Measurements from ENCODE around the gene SLC12A2.

The SLC12A2 gene

GRCh38 chr5:128172102-128172501, 88.5 kb downstream of the SLC12A2 start:
- Histone ChIP-seq H3K9me3 (ENCODE audit: control insufficient read depth in 1 of 2, low read length in 2 of 2) (no peaks in the 10 kb centered on the region), H3K27ac (ENCODE audit: low read length) (no peak overlapping the region), H3K4me3 (ENCODE audit: low read depth in 1 of 2, low read length in 2 of 2) (no peak overlapping the region), H3K36me3 (ENCODE audit: control insufficient read depth in 1 of 2, insufficient read depth in 2 of 2, low read length in 2 of 2) (peaks cover 4 to 6% of the 10 kb centered on the region in 2 donors), H3K27me3 (ENCODE audit: low read depth, low read length) (no peaks in the 10 kb centered on the region), H3K4me1 (ENCODE audit: control insufficient read depth in 1 of 2, insufficient read depth in 2 of 2, low read length in 2 of 2) (no peaks in the 10 kb centered on the region)

GRCh38 chr5:128174951-128175350, 91.4 kb downstream of the SLC12A2 start:
- Histone ChIP-seq H3K27ac (ENCODE audit: low read length) (no peak overlapping the region), H3K4me3 (ENCODE audit: low read depth in 1 of 2, low read length in 2 of 2) (no peak overlapping the region), H3K9me3 (ENCODE audit: control insufficient read depth in 1 of 2, low read length in 2 of 2) (no peaks in the 10 kb centered on the region), H3K27me3 (ENCODE audit: low read depth, low read length) (no peaks in the 10 kb centered on the region), H3K4me1 (ENCODE audit: control insufficient read depth in 1 of 2, insufficient read depth in 2 of 2, low read length in 2 of 2) (no peaks in the 10 kb centered on the region), H3K36me3 (ENCODE audit: control insufficient read depth in 1 of 2, insufficient read depth in 2 of 2, low read length in 2 of 2) (peaks cover 14 to 17% of the 10 kb centered on the region in 2 donors)

- Histone ChIP-seq H3K4me1 (ENCODE audit: control insufficient read depth in 1 of 2, insufficient read depth in 2 of 2, low read length in 2 of 2) (no peaks in the 10 kb centered on the region), H3K4me3 (ENCODE audit: low read depth in 1 of 2, low read length in 2 of 2) (no peak overlapping the region), H3K27ac (ENCODE audit: low read length) (no peak overlapping the region), H3K36me3 (ENCODE audit: control insufficient read depth in 1 of 2, insufficient read depth in 2 of 2, low read length in 2 of 2) (peaks cover 3 to 14% of the 10 kb centered on the region in 2 donors), H3K27me3 (ENCODE audit: low read depth, low read length) (no peaks in the 10 kb centered on the region), H3K9me3 (ENCODE audit: control insufficient read depth in 1 of 2, low read length in 2 of 2) (no peaks in the 10 kb centered on the region)
These were observed 108.8 kb downstream of the SLC12A2 start for GRCh38 chr5:128192368-128192767.

GRCh38 chr5:128193665-128194390, 110.3 kb downstream of the SLC12A2 start:
- Histone ChIP-seq H3K36me3 (ENCODE audit: control insufficient read depth in 1 of 2, insufficient read depth in 2 of 2, low read length in 2 of 2) (peaks cover 3 to 12% of the 10 kb centered on the region in 2 donors), H3K4me1 (ENCODE audit: control insufficient read depth in 1 of 2, insufficient read depth in 2 of 2, low read length in 2 of 2) (no peaks in the 10 kb centered on the region), H3K27me3 (ENCODE audit: low read depth, low read length) (no peaks in the 10 kb centered on the region), H3K27ac (ENCODE audit: low read length) (no peak overlapping the region), H3K9me3 (ENCODE audit: control insufficient read depth in 1 of 2, low read length in 2 of 2) (no peaks in the 10 kb centered on the region), H3K4me3 (ENCODE audit: low read depth in 1 of 2, low read length in 2 of 2) (no peak overlapping the region)

- Histone ChIP-seq H3K9me3 (ENCODE audit: control insufficient read depth in 1 of 2, low read length in 2 of 2) (no peaks in the 10 kb centered on the region), H3K27ac (ENCODE audit: low read length) (no peak overlapping the region), H3K36me3 (ENCODE audit: control insufficient read depth in 1 of 2, insufficient read depth in 2 of 2, low read length in 2 of 2) (no peaks in the 10 kb centered on the region), H3K27me3 (ENCODE audit: low read depth, low read length) (no peaks in the 10 kb centered on the region), H3K4me1 (ENCODE audit: control insufficient read depth in 1 of 2, insufficient read depth in 2 of 2, low read length in 2 of 2) (no peaks in the 10 kb centered on the region), H3K4me3 (ENCODE audit: low read depth in 1 of 2, low read length in 2 of 2) (no peak overlapping the region)
These were observed 111.8 kb downstream of the SLC12A2 start for GRCh38 chr5:128195316-128195715.

GRCh38 chr5:128196080-128196479, 112.5 kb downstream of the SLC12A2 start:
- H3K4me1 ChIP-seq (ENCODE audit: control insufficient read depth in 1 of 2, insufficient read depth in 2 of 2, low read length in 2 of 2) = peaks cover 0 to 2% of the 10 kb centered on the region in 2 donors
- no peaks in the 10 kb centered on the region for H3K36me3 ChIP-seq (ENCODE audit: control insufficient read depth in 1 of 2, insufficient read depth in 2 of 2, low read length in 2 of 2)
- no peak overlapping the region for H3K4me3 ChIP-seq (ENCODE audit: low read depth in 1 of 2, low read length in 2 of 2)
- H3K27me3 ChIP-seq (ENCODE audit: low read depth, low read length) = no peaks in the 10 kb centered on the region
- no peak overlapping the region for H3K27ac ChIP-seq (ENCODE audit: low read length)
- H3K9me3 ChIP-seq (ENCODE audit: control insufficient read depth in 1 of 2, low read length in 2 of 2) = no peaks in the 10 kb centered on the region

GRCh38 chr5:128196791-128197190, 113.2 kb downstream of the SLC12A2 start:
- peaks cover 0 to 8% of the 10 kb centered on the region in 2 donors for H3K4me1 ChIP-seq (ENCODE audit: control insufficient read depth in 1 of 2, insufficient read depth in 2 of 2, low read length in 2 of 2)
- H3K27ac ChIP-seq (ENCODE audit: low read length) = no peak overlapping the region
- no peaks in the 10 kb centered on the region for H3K27me3 ChIP-seq (ENCODE audit: low read depth, low read length)
- H3K4me3 ChIP-seq (ENCODE audit: low read depth in 1 of 2, low read length in 2 of 2) = no peak overlapping the region
- H3K36me3 ChIP-seq (ENCODE audit: control insufficient read depth in 1 of 2, insufficient read depth in 2 of 2, low read length in 2 of 2) = no peaks in the 10 kb centered on the region
- no peaks in the 10 kb centered on the region for H3K9me3 ChIP-seq (ENCODE audit: control insufficient read depth in 1 of 2, low read length in 2 of 2)

GRCh38 chr5:128197896-128198522, 114.4 kb downstream of the SLC12A2 start:
- H3K36me3 ChIP-seq (ENCODE audit: control insufficient read depth in 1 of 2, insufficient read depth in 2 of 2, low read length in 2 of 2) = no peaks in the 10 kb centered on the region
- H3K4me3 ChIP-seq (ENCODE audit: low read depth in 1 of 2, low read length in 2 of 2) = no peak overlapping the region
- H3K27ac ChIP-seq (ENCODE audit: low read length) = no peak overlapping the region
- H3K9me3 ChIP-seq (ENCODE audit: control insufficient read depth in 1 of 2, low read length in 2 of 2) = no peaks in the 10 kb centered on the region
- H3K27me3 ChIP-seq (ENCODE audit: low read depth, low read length) = no peaks in the 10 kb centered on the region
- H3K4me1 ChIP-seq (ENCODE audit: control insufficient read depth in 1 of 2, insufficient read depth in 2 of 2, low read length in 2 of 2) = peaks cover 0 to 8% of the 10 kb centered on the region in 2 donors

- Histone ChIP-seq H3K4me1 (ENCODE audit: control insufficient read depth in 1 of 2, insufficient read depth in 2 of 2, low read length in 2 of 2) (peaks cover 0 to 8% of the 10 kb centered on the region in 2 donors), H3K36me3 (ENCODE audit: control insufficient read depth in 1 of 2, insufficient read depth in 2 of 2, low read length in 2 of 2) (no peaks in the 10 kb centered on the region), H3K4me3 (ENCODE audit: low read depth in 1 of 2, low read length in 2 of 2) (no peak overlapping the region), H3K9me3 (ENCODE audit: control insufficient read depth in 1 of 2, low read length in 2 of 2) (no peaks in the 10 kb centered on the region), H3K27me3 (ENCODE audit: low read depth, low read length) (no peaks in the 10 kb centered on the region), H3K27ac (ENCODE audit: low read length) (no peak overlapping the region)
These were observed 115.5 kb downstream of the SLC12A2 start for GRCh38 chr5:128199104-128199503.

- Histone ChIP-seq H3K9me3 (ENCODE audit: control insufficient read depth in 1 of 2, low read length in 2 of 2) (no peaks in the 10 kb centered on the region), H3K27ac (ENCODE audit: low read length) (no peak overlapping the region), H3K36me3 (ENCODE audit: control insufficient read depth in 1 of 2, insufficient read depth in 2 of 2, low read length in 2 of 2) (no peaks in the 10 kb centered on the region), H3K4me3 (ENCODE audit: low read depth in 1 of 2, low read length in 2 of 2) (no peak overlapping the region), H3K27me3 (ENCODE audit: low read depth, low read length) (no peaks in the 10 kb centered on the region), H3K4me1 (ENCODE audit: control insufficient read depth in 1 of 2, insufficient read depth in 2 of 2, low read length in 2 of 2) (peaks cover 0 to 8% of the 10 kb centered on the region in 2 donors)
These were observed 116.0 kb downstream of the SLC12A2 start for GRCh38 chr5:128199611-128200010.

GRCh38 chr5:128201065-128201926, 117.7 kb downstream of the SLC12A2 start:
- Histone ChIP-seq H3K4me1 (ENCODE audit: control insufficient read depth in 1 of 2, insufficient read depth in 2 of 2, low read length in 2 of 2) (peaks cover 0 to 8% of the 10 kb centered on the region in 2 donors), H3K27ac (ENCODE audit: low read length) (no peak overlapping the region), H3K27me3 (ENCODE audit: low read depth, low read length) (no peaks in the 10 kb centered on the region), H3K36me3 (ENCODE audit: control insufficient read depth in 1 of 2, insufficient read depth in 2 of 2, low read length in 2 of 2) (no peaks in the 10 kb centered on the region), H3K4me3 (ENCODE audit: low read depth in 1 of 2, low read length in 2 of 2) (peak overlapping the region; percentile 23 to 43), H3K9me3 (ENCODE audit: control insufficient read depth in 1 of 2, low read length in 2 of 2) (no peaks in the 10 kb centered on the region)
